Mucosa of rectum (tissue), 2 donors: ENCODE results near the gene ASF1A.
"Not testable (repeated sequence)": the region's sequence is repeated elsewhere in the genome, so short reads cannot be mapped to it uniquely, and the experiment has no call there.

Source experiments
- H3K27ac ChIP-seq, 2 donors: one replicate each; pipeline ENCODE4 v1.7.0; 2013; ENCODE audit warnings: inconsistent platforms in 2 of 2, low read depth in 2 of 2, low read length in 2 of 2
- H3K27me3 ChIP-seq, 2 donors: one replicate each; pipeline ENCODE4 v1.7.0; 2013; ENCODE audit warnings: low read length in 2 of 2; ENCODE audit not compliant: control insufficient read depth in 2 of 2, insufficient read depth in 2 of 2
- H3K36me3 ChIP-seq, 2 donors: one replicate each; pipeline ENCODE4 v1.7.0; 2013; ENCODE audit warnings: low read length in 2 of 2; ENCODE audit not compliant: control insufficient read depth in 2 of 2, insufficient read depth in 2 of 2
- H3K4me1 ChIP-seq, 2 donors: one replicate each; pipeline ENCODE4 v1.7.0; 2013; ENCODE audit warnings: low read length in 2 of 2, mild to moderate bottlenecking in 1 of 2; ENCODE audit not compliant: control insufficient read depth in 2 of 2, insufficient read depth in 2 of 2
- H3K4me3 ChIP-seq, 2 donors: one replicate each; pipeline ENCODE4 v1.7.0; 2013; ENCODE audit warnings: low read length in 2 of 2
- H3K9ac ChIP-seq, 2 donors: one replicate each; pipeline ENCODE4 v1.7.0; 2013; ENCODE audit warnings: low read length in 2 of 2, low read depth in 1 of 2, mild to moderate bottlenecking in 1 of 2
- H3K9me3 ChIP-seq, 2 donors: one replicate each; pipeline ENCODE4 v1.7.0; 2013; ENCODE audit warnings: low read length in 2 of 2; ENCODE audit not compliant: control insufficient read depth in 2 of 2
- donor health status: healthy.
- donor health status: Normal muscosa, but diverticular disease.

ASF1A gene

DNA sequence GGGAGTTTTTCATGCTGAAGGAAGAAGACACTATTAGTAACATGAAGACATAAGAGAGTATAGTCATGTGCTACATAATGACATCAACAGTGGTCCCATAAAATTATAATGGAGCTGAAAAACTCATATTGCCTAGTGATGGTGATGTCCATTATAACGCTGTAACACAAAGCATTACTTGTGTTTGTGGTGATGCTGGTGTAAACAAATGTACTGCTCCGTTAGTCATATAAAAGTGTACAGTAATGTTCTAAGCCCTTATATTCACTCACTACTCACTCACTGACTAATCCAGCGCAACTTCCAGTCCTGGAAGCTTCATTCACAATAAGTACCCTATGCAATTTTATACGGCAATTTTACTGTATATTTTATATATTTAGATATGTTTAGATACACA is 26.8 kb upstream of the ASF1A start:
- Histone ChIP-seq H3K9me3 (no peaks in the 10 kb centered on the region), H3K36me3 (no peaks in the 10 kb centered on the region), H3K4me3 (no peak overlapping the region), H3K4me1 (peaks cover 0 to 3% of the 10 kb centered on the region in 2 donors), H3K27me3 (no peaks in the 10 kb centered on the region), H3K27ac (no peak overlapping the region), H3K9ac (no peak overlapping the region)

DNA sequence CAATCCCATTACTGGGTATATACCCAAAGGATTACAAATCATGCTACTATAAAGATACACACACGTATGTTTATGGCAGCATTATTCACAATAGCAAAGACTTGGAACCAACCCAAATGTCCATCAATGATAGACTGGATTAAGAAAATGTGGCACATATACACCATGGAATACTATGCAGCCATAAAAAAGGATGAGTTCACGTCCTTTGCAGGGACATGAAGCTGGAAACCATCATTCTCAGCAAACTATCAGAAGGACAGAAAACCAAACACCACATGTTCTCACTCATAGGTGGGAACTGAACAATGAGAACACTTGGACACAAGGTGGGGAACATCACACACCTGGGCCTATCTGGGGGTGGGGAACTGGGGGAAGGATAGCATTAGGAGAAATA is 25.1 kb upstream of the ASF1A start:
- not testable (repeated sequence) for H3K36me3 ChIP-seq, H3K27me3 ChIP-seq, H3K27ac ChIP-seq, H3K9ac ChIP-seq, H3K4me1 ChIP-seq, H3K4me3 ChIP-seq, H3K9me3 ChIP-seq

DNA sequence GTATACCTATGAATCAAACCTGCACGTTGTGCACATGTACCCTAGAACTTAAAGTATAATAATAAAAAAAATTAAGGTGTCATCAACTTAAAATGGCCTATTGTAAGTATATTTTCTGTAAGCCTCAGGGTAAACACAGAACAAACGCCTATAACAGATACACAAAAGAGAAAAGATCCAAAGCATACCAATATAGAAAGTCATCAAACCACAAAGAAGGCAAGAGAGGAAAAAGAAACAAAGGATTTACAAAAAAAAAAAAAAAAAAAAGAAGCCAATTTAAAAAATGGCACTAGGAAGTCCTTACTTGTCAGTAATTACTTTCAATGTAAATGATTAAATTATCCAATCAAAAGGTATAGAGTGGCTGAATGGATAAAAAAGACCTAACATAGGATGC is 24.6 kb upstream of the ASF1A start:
- no peaks in the 10 kb centered on the region for H3K36me3 ChIP-seq
- no peaks in the 10 kb centered on the region for H3K9me3 ChIP-seq
- no peak overlapping the region for H3K4me3 ChIP-seq
- H3K4me1 ChIP-seq: peaks cover 0 to 3% of the 10 kb centered on the region in 2 donors
- no peak overlapping the region for H3K27ac ChIP-seq
- H3K9ac ChIP-seq: no peak overlapping the region
- no peaks in the 10 kb centered on the region for H3K27me3 ChIP-seq

DNA sequence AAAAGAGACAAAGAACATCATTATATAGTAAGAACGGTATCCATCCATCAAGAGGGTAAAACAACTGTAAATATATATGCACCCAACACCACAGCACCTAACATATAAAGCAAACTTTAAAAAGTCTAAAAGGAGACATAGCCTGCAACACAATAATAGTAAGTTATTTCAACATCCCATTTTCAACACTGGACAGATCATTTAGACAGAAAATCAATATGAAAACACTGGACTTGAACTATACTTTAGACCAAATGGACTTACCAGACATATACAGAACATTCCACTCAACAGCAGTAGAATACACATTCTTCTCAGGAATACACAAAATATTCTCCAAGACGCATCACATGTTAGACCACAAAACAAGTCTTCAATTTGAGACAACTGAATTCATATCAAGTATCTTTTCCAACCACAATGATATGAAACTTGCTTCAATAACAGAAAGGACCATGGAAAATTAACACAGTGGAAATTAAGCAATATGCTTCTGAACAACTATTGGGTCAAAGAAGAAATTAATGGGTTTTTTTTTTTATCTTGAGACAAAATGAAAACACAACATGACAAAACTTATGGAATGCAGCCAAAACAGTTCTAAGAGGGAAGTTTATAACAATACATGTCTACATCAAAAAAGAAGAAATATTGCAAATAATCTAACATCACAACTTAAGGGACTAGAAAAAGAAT is 23.9 kb upstream of the ASF1A start:
- Histone ChIP-seq H3K27ac (no peak overlapping the region), H3K4me1 (no peaks in the 10 kb centered on the region), H3K36me3 (no peaks in the 10 kb centered on the region)

DNA sequence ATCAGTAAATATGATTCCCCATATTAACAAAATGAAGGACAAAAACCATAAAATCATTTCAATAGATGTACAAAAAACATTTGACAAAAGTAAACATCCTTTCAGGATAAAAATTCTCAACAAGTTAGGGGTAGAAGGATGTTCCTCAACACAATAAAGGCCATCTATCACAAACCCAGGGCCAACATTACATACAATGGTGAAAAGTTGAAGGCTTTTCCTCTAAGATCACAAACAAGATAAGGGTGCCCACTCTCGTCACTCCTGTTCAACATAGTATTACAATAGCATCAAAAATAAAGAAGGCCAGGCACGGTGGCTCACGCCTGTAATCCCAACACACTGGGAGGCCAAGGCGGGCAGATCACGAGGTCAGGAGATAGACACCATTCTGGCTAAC is 22.6 kb upstream of the ASF1A start:
- Histone ChIP-seq H3K27me3 (no peaks in the 10 kb centered on the region), H3K9me3 (no peaks in the 10 kb centered on the region)

More for the DNA sequence above, 23.9 kb upstream of the ASF1A start:
- Histone ChIP-seq H3K9me3 (no peaks in the 10 kb centered on the region), H3K27me3 (no peaks in the 10 kb centered on the region), H3K9ac (no peak overlapping the region), H3K4me3 (no peak overlapping the region)

DNA sequence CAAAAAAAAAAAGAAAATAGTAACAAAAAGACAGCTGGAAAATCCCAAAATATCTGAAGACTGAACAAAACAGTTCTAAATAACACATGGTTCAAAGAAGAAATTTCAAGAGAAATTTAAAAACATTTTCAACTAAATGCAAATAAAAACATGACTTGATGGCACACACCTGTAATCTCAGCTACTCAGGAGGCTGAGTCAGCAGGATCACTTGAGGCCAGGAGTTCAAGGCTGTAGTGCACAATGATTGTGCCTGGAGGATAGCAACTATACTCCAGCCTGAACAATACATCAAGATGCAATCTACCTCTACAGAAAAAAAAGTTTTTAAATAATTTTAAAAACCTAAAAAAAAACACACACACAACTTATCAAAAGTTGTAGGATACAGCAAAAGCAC is 21.6 kb upstream of the ASF1A start:
- H3K4me1 ChIP-seq: no peaks in the 10 kb centered on the region
- no peak overlapping the region for H3K4me3 ChIP-seq
- H3K27me3 ChIP-seq: no peaks in the 10 kb centered on the region
- no peak overlapping the region for H3K9ac ChIP-seq
- H3K27ac ChIP-seq: no peak overlapping the region
- no peaks in the 10 kb centered on the region for H3K9me3 ChIP-seq
- H3K36me3 ChIP-seq: no peaks in the 10 kb centered on the region

More for the DNA sequence above, 22.6 kb upstream of the ASF1A start:
- no peaks in the 10 kb centered on the region for H3K4me1 ChIP-seq
- no peak overlapping the region for H3K9ac ChIP-seq
- no peak overlapping the region for H3K4me3 ChIP-seq
- no peak overlapping the region for H3K27ac ChIP-seq
- no peaks in the 10 kb centered on the region for H3K36me3 ChIP-seq

GRCh38 chr6:118872726-118873125 is 21.2 kb upstream of the ASF1A start:
- Histone ChIP-seq H3K9ac (no peak overlapping the region), H3K36me3 (no peaks in the 10 kb centered on the region), H3K27me3 (no peaks in the 10 kb centered on the region), H3K4me3 (no peak overlapping the region), H3K27ac (no peak overlapping the region), H3K4me1 (no peaks in the 10 kb centered on the region), H3K9me3 (no peaks in the 10 kb centered on the region)

- Histone ChIP-seq H3K27me3 (no peaks in the 10 kb centered on the region), H3K9ac (no peak overlapping the region), H3K36me3 (no peaks in the 10 kb centered on the region), H3K4me3 (no peak overlapping the region), H3K27ac (no peak overlapping the region), H3K4me1 (no peaks in the 10 kb centered on the region), H3K9me3 (no peaks in the 10 kb centered on the region)
Measured at GRCh38 chr6:118873239-118873638, 20.7 kb upstream of the ASF1A start.

- H3K4me1 ChIP-seq: no peaks in the 10 kb centered on the region
- H3K36me3 ChIP-seq: no peaks in the 10 kb centered on the region
- no peaks in the 10 kb centered on the region for H3K27me3 ChIP-seq
- H3K27ac ChIP-seq: no peak overlapping the region
- H3K4me3 ChIP-seq: no peak overlapping the region
- H3K9me3 ChIP-seq: no peaks in the 10 kb centered on the region
- no peak overlapping the region for H3K9ac ChIP-seq
Measured at GRCh38 chr6:118875672-118876071, 18.3 kb upstream of the ASF1A start.

- H3K9me3 ChIP-seq: no peaks in the 10 kb centered on the region
- H3K27ac ChIP-seq: no peak overlapping the region
- no peaks in the 10 kb centered on the region for H3K4me1 ChIP-seq
- H3K4me3 ChIP-seq: no peak overlapping the region
- H3K27me3 ChIP-seq: no peaks in the 10 kb centered on the region
- no peaks in the 10 kb centered on the region for H3K36me3 ChIP-seq
- H3K9ac ChIP-seq: no peak overlapping the region
Measured at GRCh38 chr6:118876198-118876597, 17.8 kb upstream of the ASF1A start.

DNA sequence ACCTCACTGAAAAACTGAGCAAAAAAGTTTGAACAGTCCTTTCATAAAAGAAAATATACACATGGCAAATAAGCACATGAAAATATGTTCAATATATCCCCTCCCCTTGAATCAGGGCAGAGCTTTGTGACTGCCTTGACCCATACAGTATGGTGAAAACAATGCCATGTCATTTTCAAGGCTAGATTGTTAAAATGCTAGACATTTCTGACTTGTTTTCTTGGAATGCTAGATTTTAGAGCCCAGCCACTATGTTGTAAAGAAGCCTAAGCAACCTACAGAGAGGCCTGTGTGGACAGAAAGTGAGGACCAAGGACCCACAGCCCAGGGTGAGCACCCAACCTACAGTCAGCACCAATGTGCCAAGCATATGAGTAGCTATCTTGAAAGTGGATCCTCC is 17.1 kb upstream of the ASF1A start:
- Histone ChIP-seq H3K27me3 (no peaks in the 10 kb centered on the region), H3K4me1 (no peaks in the 10 kb centered on the region), H3K9me3 (no peaks in the 10 kb centered on the region), H3K36me3 (no peaks in the 10 kb centered on the region), H3K4me3 (no peak overlapping the region), H3K27ac (no peak overlapping the region), H3K9ac (no peak overlapping the region)
